Endodermal cell (in vitro differentiated cells): ENCODE data around the gene TTC38. TPM values are rescaled to one million over a fixed set of nuclear protein-coding genes. Genes with fewer than 3 reads are reported as not detected.

Experiments
- DNase-seq: peaks from one replicate; pipeline ENCODE4 v3.0.0-alpha.2; 2017
- H3K27ac ChIP-seq: 2 replicates; pipeline ENCODE4 v1.5.1; 2013; ENCODE audit warnings: mild to moderate bottlenecking, low read depth, low read length, moderate library complexity
- H3K27me3 ChIP-seq: 2 replicates; pipeline ENCODE4 v1.6.1; 2013; ENCODE audit warnings: mild to moderate bottlenecking, low read length, moderate library complexity; ENCODE audit not compliant: insufficient read depth, control insufficient read depth, poor library complexity, severe bottlenecking
- H3K36me3 ChIP-seq: 2 replicates; pipeline ENCODE4 v1.7.0; 2013; ENCODE audit warnings: mild to moderate bottlenecking, low read length, moderate library complexity; ENCODE audit not compliant: control insufficient read depth, insufficient read depth
- H3K4me1 ChIP-seq: one replicate; pipeline ENCODE4 v1.7.0; 2013; ENCODE audit warnings: low read length; ENCODE audit not compliant: control insufficient read depth, insufficient read depth
- H3K4me3 ChIP-seq: 2 replicates; pipeline ENCODE4 v1.5.1; 2013; ENCODE audit warnings: mild to moderate bottlenecking, low read length, moderate library complexity
- H3K9ac ChIP-seq: 2 replicates; pipeline ENCODE4 v1.6.1; 2013; ENCODE audit warnings: mild to moderate bottlenecking, low read length, moderate library complexity; ENCODE audit not compliant: poor library complexity, severe bottlenecking; ENCODE audit errors: extremely low read depth
- H3K9me3 ChIP-seq: 2 replicates; pipeline ENCODE4 v1.6.1; 2013; ENCODE audit warnings: mild to moderate bottlenecking, low read length, moderate library complexity; ENCODE audit not compliant: control insufficient read depth
- H3K27ac Mint-ChIP-seq: 2 replicates; pipeline ENCODE4 v1.8.0; 2020; ENCODE audit warnings: mixed read lengths
- H3K27me3 Mint-ChIP-seq: 2 replicates; pipeline ENCODE4 v1.8.0; 2021; ENCODE audit warnings: mild to moderate bottlenecking, mixed read lengths; ENCODE audit not compliant: insufficient read depth
- H3K36me3 Mint-ChIP-seq: 2 replicates; pipeline ENCODE4 v1.8.0; 2020; ENCODE audit warnings: low read depth, mixed read lengths
- H3K4me1 Mint-ChIP-seq: 2 replicates; pipeline ENCODE4 v1.8.0; 2020; ENCODE audit warnings: mixed read lengths
- H3K4me3 Mint-ChIP-seq: 2 replicates; pipeline ENCODE4 v1.8.0; 2020; ENCODE audit warnings: mild to moderate bottlenecking, moderate library complexity, mixed read lengths
- H3K9me3 Mint-ChIP-seq: 2 replicates; pipeline ENCODE4 v1.8.0; 2020; ENCODE audit warnings: mild to moderate bottlenecking, mixed read lengths
- CTCF ChIP-seq: fragments of 200-600 bp; sonication (generic); conservative IDR thresholded peaks from 2 replicates; pipeline ENCODE4 v1.5.0; 2021; ENCODE audit warnings: antibody characterized with exemption, mild to moderate bottlenecking
- WGBS, 2 experiments: methylation state at CpG; one replicate each; pipeline versions ENCODE4 v1.1.5 to v1.1.7; 2013; ENCODE audit warnings: missing lambda C conversion rate in 2 of 2, mixed read lengths in 1 of 2; ENCODE audit not compliant: insufficient coverage in 1 of 2, insufficient read length in 1 of 2; 5-methylcytosine and 5-hydroxymethylcytosine counted together
- total RNA-seq, 2 donors: library from RNA; stranded (reverse); fragmentation: NEBNext Ultra II Directional in 1 of 2; extraction: Animal tissue kit (Norgen Biotek cat#: 25700) in 1 of 2; gene quantifications; 2 replicates in 1 of 2; 3 replicates in 1 of 2; pipeline ENCODE4 v1.2.1, GENCODE V29; 2021

The TTC38 gene
- total RNA-seq, 2 donors from 2014 or later, result 35.9 to 47.1 TPM

DNA sequence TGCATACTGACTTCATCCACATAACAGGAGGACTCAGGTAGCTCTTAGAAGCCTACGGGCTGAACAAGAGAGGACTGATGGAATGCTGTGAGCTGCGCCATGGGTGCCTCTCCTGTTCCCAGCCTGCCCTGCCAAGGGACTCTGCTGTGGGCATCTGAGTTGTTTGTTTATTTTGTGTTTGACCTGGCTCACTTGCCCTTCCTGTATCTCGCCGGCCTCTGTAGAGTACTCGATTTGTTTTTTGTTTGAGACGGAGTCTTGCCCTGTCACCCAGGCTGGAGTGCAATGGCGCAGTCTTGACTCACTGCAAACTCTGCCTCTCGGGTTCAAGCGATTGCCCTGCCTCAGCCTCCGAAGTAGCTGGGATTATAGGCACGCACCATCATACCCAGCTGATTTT, 1.8 kb downstream of the TTC38 start:
- Mint-ChIP-seq H3K4me3 (peak overlapping the region; percentile 74), H3K27me3 (peaks cover 21% of the 10 kb centered on the region), H3K27ac (no peak overlapping the region), H3K4me1 (peaks cover 3% of the 10 kb centered on the region), H3K9me3 (peaks cover 24% of the 10 kb centered on the region), H3K36me3 (peaks cover 21% of the 10 kb centered on the region)
- no peaks in the 10 kb centered on the region for H3K27me3 ChIP-seq
- H3K4me3 ChIP-seq, result no peak overlapping the region
- DNase-seq, result no peak
- peaks cover 18% of the 10 kb centered on the region for H3K9me3 ChIP-seq
- no peak overlapping the region for H3K27ac ChIP-seq
- H3K9ac ChIP-seq, result no peak overlapping the region
- no peaks in the 10 kb centered on the region for H3K4me1 ChIP-seq
- H3K36me3 ChIP-seq, result peaks cover 11% of the 10 kb centered on the region
- 89 to 96% methylated on average over 11 of the region's 11 CpGs for WGBS, 2 experiments
- no peak for TF ChIP-seq CTCF

DNA sequence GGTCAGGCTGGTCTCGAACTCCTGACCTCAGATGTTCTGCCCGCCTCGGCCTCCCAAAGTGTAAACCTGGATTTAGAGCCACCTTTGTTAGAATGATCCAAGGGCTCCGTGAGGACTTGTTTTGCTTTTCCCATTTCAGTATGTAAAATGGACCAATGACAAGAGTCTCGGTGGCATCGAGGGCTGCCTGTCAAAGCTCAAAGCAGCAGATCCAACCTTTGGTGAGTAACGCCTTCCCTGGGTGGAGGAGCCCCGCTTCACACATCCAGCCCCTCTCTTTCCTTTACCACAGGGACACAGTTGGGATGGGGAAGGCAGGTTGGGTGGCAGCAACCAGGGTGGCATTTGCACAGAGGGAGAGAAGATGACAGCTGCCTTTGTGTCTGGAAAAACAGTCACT, 4.4 kb downstream of the TTC38 start:
- 85 to 95% methylated on average over 4 to 8 of the region's 8 CpGs for WGBS, 2 experiments

DNA sequence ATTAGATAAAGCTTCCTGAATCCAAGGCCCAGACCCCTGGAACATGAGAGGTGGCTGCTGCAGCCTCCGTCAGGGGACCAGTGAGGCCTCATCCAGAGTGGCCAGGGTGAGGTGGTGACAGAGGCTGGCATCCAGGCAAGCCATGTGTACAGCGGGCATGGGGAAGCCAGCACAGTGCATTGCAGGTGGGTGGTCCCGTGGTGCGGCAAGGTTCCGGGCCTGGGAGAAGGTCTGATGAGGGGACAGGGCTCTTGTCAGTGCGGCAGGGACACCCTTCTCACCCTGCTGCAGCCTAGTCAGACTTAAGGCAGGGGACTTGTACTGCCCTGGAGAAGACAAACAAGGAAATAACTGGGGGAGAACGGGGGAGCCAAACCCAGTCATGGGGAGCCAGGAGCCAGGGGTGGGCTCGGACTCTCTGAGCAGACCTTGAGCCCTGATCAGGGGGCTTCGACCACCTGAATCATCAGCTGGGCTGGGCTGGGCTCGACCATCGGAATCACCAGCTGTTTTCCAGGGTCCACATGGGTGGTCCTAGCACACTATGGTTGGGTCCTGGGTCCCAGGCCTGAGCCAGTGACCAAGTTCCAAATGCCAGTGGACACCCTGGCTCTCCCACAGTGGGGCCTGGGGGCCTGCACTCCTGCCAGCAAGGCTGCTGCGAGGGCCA, 5.1 kb downstream of the TTC38 start:
- no peak overlapping the region for H3K4me3 Mint-ChIP-seq

More for the DNA sequence above, 4.4 kb downstream of the TTC38 start:
- H3K36me3 Mint-ChIP-seq, result peaks cover 43% of the 10 kb centered on the region
- no peaks in the 10 kb centered on the region for H3K27me3 Mint-ChIP-seq
- H3K4me1 ChIP-seq, result no peaks in the 10 kb centered on the region
- no peaks in the 10 kb centered on the region for H3K27me3 ChIP-seq
- H3K27ac ChIP-seq, result no peak overlapping the region
- no peak overlapping the region for H3K4me3 ChIP-seq
- no peak overlapping the region for H3K4me3 Mint-ChIP-seq
- H3K4me1 Mint-ChIP-seq, result peaks cover 3% of the 10 kb centered on the region
- H3K9me3 ChIP-seq, result peaks cover 13% of the 10 kb centered on the region
- H3K27ac Mint-ChIP-seq, result no peak overlapping the region
- TF ChIP-seq CTCF, result no peak
- peaks cover 6% of the 10 kb centered on the region for H3K9me3 Mint-ChIP-seq
- no peak overlapping the region for H3K9ac ChIP-seq
- H3K36me3 ChIP-seq, result peaks cover 34% of the 10 kb centered on the region
- no peak for DNase-seq

More for the DNA sequence above, 5.1 kb downstream of the TTC38 start:
- no peak for TF ChIP-seq CTCF
- Histone ChIP-seq H3K4me3 (no peak overlapping the region), H3K36me3 (peaks cover 34% of the 10 kb centered on the region), H3K4me1 (no peaks in the 10 kb centered on the region), H3K27me3 (no peaks in the 10 kb centered on the region), H3K27ac (no peak overlapping the region), H3K9ac (no peak overlapping the region), H3K9me3 (peaks cover 13% of the 10 kb centered on the region)
- Mint-ChIP-seq H3K27me3 (no peaks in the 10 kb centered on the region), H3K4me1 (no peaks in the 10 kb centered on the region), H3K36me3 (peaks cover 44% of the 10 kb centered on the region), H3K9me3 (peaks cover 6% of the 10 kb centered on the region), H3K27ac (no peak overlapping the region)
- WGBS, 2 experiments, result 91 to 95% methylated on average over 9 to 12 of the region's 12 CpGs
- no peak for DNase-seq
